ENCODE data around the gene FHL1.
A peak's percentile ranks its signal among the peaks of the same experiment; 100 is the strongest.
"Not testable (repeated sequence)": the region's sequence is repeated elsewhere in the genome, so short reads cannot be mapped to it uniquely, and the experiment has no call there.

The FHL1 gene

GRCh38 chrX:136146614-136147314 is 569 bp upstream of the FHL1 start:
- DNase-seq (ENCODE audit: low read depth in 2 of 2) = peak in 1 of 2 donors; percentile 1

- DNase-seq (ENCODE audit: low read depth in 2 of 2) = no peak
Observed at GRCh38 chrX:136147976-136148375, 643 bp downstream of the FHL1 start.

GRCh38 chrX:136148391-136148790 is 1.1 kb downstream of the FHL1 start:
- no peak for DNase-seq (ENCODE audit: low read depth in 2 of 2)

- DNase-seq (ENCODE audit: low read depth in 2 of 2) = no peak
Observed at GRCh38 chrX:136154998-136155397, 7.7 kb downstream of the FHL1 start.

- DNase-seq (ENCODE audit: low read depth in 2 of 2) = no peak
Observed at GRCh38 chrX:136156560-136157117, 9.3 kb downstream of the FHL1 start.

- no peak for DNase-seq (ENCODE audit: low read depth in 2 of 2)
Observed at GRCh38 chrX:136157187-136157586, 9.9 kb downstream of the FHL1 start.

- DNase-seq (ENCODE audit: low read depth in 2 of 2) = no peak
Observed at GRCh38 chrX:136158685-136159084, 11.4 kb downstream of the FHL1 start.

- DNase-seq (ENCODE audit: low read depth in 2 of 2) = no peak
Observed at GRCh38 chrX:136159611-136160025, 12.3 kb downstream of the FHL1 start.

GRCh38 chrX:136162827-136163570 is 15.7 kb downstream of the FHL1 start:
- peak; percentile 28 to 32 for DNase-seq (ENCODE audit: low read depth in 2 of 2)

- DNase-seq (ENCODE audit: low read depth in 2 of 2) = no peak
Observed at GRCh38 chrX:136163689-136164088, 16.4 kb downstream of the FHL1 start.

GRCh38 chrX:136165406-136165805 is 18.1 kb downstream of the FHL1 start:
- no peak for DNase-seq (ENCODE audit: low read depth in 2 of 2)

- no peak for DNase-seq (ENCODE audit: low read depth in 2 of 2)
Observed at GRCh38 chrX:136166221-136166855, 19.0 kb downstream of the FHL1 start.

- DNase-seq (ENCODE audit: low read depth in 2 of 2) = not testable (repeated sequence)
Observed at GRCh38 chrX:136167989-136168388, 20.7 kb downstream of the FHL1 start.

- DNase-seq (ENCODE audit: low read depth in 2 of 2) = no peak
Observed at GRCh38 chrX:136168929-136169735, 21.8 kb downstream of the FHL1 start.

GRCh38 chrX:136170139-136170800 is 22.9 kb downstream of the FHL1 start:
- no peak for DNase-seq (ENCODE audit: low read depth in 2 of 2)

- DNase-seq (ENCODE audit: low read depth in 2 of 2) = no peak
Observed at GRCh38 chrX:136171420-136171819, 24.1 kb downstream of the FHL1 start.

- DNase-seq (ENCODE audit: low read depth in 2 of 2) = no peak
Observed at GRCh38 chrX:136176399-136176825, 29.1 kb downstream of the FHL1 start.

- no peak for DNase-seq (ENCODE audit: low read depth in 2 of 2)
Observed at GRCh38 chrX:136179133-136179532, 31.8 kb downstream of the FHL1 start.

- DNase-seq (ENCODE audit: low read depth in 2 of 2) = no peak
Observed at GRCh38 chrX:136182414-136182813, 35.1 kb downstream of the FHL1 start.

GRCh38 chrX:136183172-136183571 is 35.8 kb downstream of the FHL1 start:
- no peak for DNase-seq (ENCODE audit: low read depth in 2 of 2)

GRCh38 chrX:136183917-136184316 is 36.6 kb downstream of the FHL1 start:
- no peak for DNase-seq (ENCODE audit: low read depth in 2 of 2)

Measured in activated CD4-positive, alpha-beta T cell treated with anti-CD3 and anti-CD28 coated beads for 24 hours (primary cell).